Measurements from ENCODE around the gene RCAN3.
A peak's percentile ranks its signal among the peaks of the same experiment; 100 is the strongest.
"Not testable (repeated sequence)": the region's sequence is repeated elsewhere in the genome, so short reads cannot be mapped to it uniquely, and the experiment has no call there.

The RCAN3 gene

DNA sequence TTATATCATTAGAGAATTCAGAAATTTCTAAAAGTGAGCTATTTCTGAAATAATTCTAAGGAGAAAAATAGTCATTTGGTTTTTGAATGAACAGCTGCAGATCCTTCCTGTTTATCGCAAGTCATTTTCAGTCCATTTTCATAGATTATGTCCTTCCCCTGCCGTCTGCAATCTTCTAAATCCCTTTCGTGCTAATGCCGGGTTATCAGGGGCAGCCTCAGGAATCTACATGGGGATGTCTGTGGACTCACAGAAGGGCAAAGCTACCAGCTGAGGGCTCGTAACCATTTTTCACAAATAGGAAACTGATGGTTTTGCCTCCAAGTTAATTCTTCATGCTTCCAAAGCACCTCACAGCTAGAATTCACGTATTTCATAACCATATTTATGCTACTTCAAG is 23.0 kb downstream of the RCAN3 start:
- no peak for DNase-seq (ENCODE audit: low read depth)
- TF ChIP-seq, protein P1, sequence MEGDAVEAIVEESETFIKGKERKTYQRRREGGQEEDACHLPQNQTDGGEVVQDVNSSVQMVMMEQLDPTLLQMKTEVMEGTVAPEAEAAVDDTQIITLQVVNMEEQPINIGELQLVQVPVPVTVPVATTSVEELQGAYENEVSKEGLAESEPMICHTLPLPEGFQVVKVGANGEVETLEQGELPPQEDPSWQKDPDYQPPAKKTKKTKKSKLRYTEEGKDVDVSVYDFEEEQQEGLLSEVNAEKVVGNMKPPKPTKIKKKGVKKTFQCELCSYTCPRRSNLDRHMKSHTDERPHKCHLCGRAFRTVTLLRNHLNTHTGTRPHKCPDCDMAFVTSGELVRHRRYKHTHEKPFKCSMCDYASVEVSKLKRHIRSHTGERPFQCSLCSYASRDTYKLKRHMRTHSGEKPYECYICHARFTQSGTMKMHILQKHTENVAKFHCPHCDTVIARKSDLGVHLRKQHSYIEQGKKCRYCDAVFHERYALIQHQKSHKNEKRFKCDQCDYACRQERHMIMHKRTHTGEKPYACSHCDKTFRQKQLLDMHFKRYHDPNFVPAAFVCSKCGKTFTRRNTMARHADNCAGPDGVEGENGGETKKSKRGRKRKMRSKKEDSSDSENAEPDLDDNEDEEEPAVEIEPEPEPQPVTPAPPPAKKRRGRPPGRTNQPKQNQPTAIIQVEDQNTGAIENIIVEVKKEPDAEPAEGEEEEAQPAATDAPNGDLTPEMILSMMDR (conservative IDR thresholded peaks at IDR 0.05; ENCODE audit: control insufficient read depth, insufficient read depth, low read depth, low read length) = no peak
- no peak overlapping the region for H3K4me3 ChIP-seq (ENCODE audit: control insufficient read depth, low read depth, low read length)

DNA sequence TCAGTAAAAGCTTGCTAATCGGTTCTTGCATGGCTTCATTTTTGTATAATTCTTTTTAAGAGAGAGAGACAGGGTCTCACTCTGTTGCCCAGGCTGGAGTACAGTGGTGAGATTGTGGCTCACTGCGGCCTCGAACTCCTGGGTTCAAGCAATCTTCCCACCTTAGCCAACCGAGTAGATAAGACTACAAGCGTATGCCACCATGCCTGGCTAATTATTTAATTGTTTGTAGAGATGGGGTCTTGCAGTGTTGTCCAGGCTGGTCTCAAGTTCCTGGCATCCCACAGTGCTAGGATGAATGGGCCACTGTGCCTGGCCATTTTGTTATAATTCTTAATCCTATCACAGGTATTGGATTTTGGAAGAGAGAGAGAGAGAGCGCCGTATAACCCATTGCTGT is 23.4 kb downstream of the RCAN3 start:
- no peak overlapping the region for H3K4me3 ChIP-seq (ENCODE audit: control insufficient read depth, low read depth, low read length)
- TF ChIP-seq, protein P1 (conservative IDR thresholded peaks at IDR 0.05; ENCODE audit: control insufficient read depth, insufficient read depth, low read depth, low read length) = no peak
- DNase-seq (ENCODE audit: low read depth) = no peak

DNA sequence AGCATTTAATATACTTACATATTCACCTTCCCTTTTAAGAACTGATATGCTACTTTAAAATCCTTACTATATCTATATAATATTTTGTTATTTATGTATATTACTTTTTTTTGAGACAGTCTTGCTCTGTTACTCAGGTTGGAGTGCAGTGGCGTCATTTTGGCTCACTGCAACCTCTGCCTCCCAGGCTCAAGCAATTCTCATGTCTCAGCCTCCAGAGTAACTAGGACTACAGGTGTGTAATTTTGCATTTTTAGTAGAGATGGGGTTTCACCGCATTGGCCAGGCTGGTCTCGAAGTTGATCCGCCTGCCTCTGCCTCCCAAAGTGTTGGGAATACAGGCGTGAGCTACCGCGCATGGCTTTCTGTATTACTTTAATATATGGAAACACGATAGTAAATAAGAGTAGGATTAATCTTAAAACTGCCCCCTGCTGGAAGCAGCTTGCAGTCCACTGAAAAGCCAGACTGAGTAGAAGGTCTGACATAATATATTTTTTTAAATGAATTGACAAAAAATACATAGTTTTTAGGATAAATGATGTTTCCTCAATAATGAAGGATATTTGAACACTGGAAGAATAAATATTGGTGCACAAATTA is 24.4 kb downstream of the RCAN3 start:
- TF ChIP-seq, protein P1 (conservative IDR thresholded peaks at IDR 0.05; ENCODE audit: control insufficient read depth, insufficient read depth, low read depth, low read length) = peak; percentile 61
- DNase-seq (ENCODE audit: low read depth) = peak; percentile 28
- H3K4me3 ChIP-seq (ENCODE audit: control insufficient read depth, low read depth, low read length) = no peak overlapping the region

DNA sequence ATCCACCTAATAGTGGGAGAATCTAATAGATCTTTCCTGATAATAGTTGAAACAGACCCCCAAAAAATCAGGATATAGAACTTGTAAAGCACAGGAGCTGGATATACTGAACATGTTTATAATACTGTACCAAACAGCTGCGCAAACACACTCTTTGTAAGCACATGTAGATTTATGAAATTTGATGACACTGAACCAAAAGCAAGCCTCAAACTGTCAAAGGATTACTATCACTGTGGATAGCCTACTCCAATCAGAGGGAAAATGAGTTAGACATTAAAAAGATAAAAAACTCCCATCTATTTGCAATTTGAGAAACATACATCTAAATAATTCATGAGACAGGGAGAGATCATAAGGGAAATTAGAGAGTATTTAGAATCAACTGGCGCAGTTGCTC is 26.1 kb downstream of the RCAN3 start:
- H3K4me3 ChIP-seq (ENCODE audit: control insufficient read depth, low read depth, low read length) = no peak overlapping the region
- DNase-seq (ENCODE audit: low read depth) = no peak
- TF ChIP-seq, protein P1 (conservative IDR thresholded peaks at IDR 0.05; ENCODE audit: control insufficient read depth, insufficient read depth, low read depth, low read length) = no peak

DNA sequence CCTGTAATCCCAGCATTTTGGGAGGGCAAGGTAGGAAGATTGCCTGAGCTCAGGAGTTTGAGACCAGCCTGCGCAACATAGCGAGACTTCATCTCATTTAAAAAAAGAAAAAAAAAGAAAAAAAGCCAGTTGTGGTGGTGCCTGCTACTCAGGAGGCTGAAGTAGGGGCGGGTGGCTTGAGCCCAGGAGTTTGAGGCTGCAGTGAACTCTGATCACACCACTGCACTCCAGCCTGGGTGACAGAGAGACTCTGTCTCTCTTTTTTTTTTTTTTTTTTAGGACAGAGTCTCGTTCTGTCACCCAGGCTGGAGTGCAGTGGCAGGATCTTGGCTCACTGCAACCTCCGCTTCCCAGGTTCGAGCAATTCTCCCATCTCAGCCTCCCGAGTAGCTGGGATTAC is 26.7 kb downstream of the RCAN3 start:
- not testable (repeated sequence) for DNase-seq (ENCODE audit: low read depth); H3K4me3 ChIP-seq (ENCODE audit: control insufficient read depth, low read depth, low read length)

DNA sequence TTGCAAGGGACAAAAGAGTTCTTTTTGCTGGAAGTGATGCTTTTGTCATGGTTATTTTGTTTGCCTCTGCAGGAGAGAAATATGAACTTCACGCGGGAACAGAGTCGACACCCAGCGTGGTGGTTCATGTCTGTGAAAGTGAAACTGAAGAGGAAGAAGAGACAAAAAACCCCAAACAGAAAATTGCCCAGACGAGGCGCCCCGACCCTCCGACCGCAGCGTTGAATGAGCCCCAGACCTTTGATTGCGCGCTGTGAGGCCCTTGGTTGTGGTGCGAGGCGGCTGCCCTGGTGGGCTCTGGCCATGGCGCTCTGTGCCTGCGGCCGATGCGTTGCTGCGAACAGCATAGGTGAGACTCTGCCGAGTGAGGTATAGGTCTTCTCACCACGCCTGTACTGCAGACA is 32.4 kb downstream of the RCAN3 start:
- TF ChIP-seq, protein P1 (conservative IDR thresholded peaks at IDR 0.05; ENCODE audit: control insufficient read depth, insufficient read depth, low read depth, low read length) = no peak
- H3K4me3 ChIP-seq (ENCODE audit: control insufficient read depth, low read depth, low read length) = no peak overlapping the region
- no peak for DNase-seq (ENCODE audit: low read depth)

DNA sequence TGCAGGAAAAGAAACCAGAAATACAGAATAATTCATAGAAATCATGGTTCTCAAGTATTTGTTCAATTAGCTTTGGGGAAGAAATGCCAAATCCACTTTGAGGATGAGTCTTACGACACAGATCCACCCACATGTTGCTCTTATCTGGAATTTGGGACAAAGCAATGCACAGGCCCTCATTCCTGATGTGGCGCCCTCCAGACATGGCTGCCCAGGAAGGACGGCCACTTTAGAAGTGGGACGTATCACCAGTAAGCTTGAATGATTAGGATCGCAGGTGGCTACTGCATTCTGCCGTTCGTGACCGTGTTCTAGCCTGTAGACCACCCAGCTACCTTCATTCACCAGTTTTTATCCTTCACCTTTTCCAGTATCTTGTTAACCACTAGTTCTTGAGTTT is 33.1 kb downstream of the RCAN3 start:
- no peak overlapping the region for H3K4me3 ChIP-seq (ENCODE audit: control insufficient read depth, low read depth, low read length)
- no peak for DNase-seq (ENCODE audit: low read depth)
- TF ChIP-seq, protein P1 (conservative IDR thresholded peaks at IDR 0.05; ENCODE audit: control insufficient read depth, insufficient read depth, low read depth, low read length) = no peak
